Fibroblast of lung (primary cell): Measurements from ENCODE around the gene ENPP4.

ENCODE experiments used
- EZH2 ChIP-seq: IDR thresholded peaks from 2 replicates; pipeline ENCODE4 v1.5.1; 2012; ENCODE audit warnings: low read length, control low read depth, mild to moderate bottlenecking; ENCODE audit errors: missing control alignments
- TF ChIP-seq, protein P1 (sequence below), 2 donors: IDR thresholded peaks in 1 of 2; conservative IDR thresholded peaks in 1 of 2; 1 replicate in 1 of 2; 2 replicates in 1 of 2; pipeline ENCODE4 v1.5.1; 2011 to 2012; ENCODE audit warnings: low read length in 2 of 2, control low read depth in 1 of 2, inconsistent platforms in 1 of 2, low read depth in 1 of 2, mild to moderate bottlenecking in 1 of 2

GRCh38 chr6:46190889-46191288 lies 61.1 kb downstream of the ENPP4 start:
- TF ChIP-seq EZH2: no peak
- TF ChIP-seq, protein P1, sequence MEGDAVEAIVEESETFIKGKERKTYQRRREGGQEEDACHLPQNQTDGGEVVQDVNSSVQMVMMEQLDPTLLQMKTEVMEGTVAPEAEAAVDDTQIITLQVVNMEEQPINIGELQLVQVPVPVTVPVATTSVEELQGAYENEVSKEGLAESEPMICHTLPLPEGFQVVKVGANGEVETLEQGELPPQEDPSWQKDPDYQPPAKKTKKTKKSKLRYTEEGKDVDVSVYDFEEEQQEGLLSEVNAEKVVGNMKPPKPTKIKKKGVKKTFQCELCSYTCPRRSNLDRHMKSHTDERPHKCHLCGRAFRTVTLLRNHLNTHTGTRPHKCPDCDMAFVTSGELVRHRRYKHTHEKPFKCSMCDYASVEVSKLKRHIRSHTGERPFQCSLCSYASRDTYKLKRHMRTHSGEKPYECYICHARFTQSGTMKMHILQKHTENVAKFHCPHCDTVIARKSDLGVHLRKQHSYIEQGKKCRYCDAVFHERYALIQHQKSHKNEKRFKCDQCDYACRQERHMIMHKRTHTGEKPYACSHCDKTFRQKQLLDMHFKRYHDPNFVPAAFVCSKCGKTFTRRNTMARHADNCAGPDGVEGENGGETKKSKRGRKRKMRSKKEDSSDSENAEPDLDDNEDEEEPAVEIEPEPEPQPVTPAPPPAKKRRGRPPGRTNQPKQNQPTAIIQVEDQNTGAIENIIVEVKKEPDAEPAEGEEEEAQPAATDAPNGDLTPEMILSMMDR (conservative IDR thresholded peaks at IDR 0.05 in 1 of 2, IDR thresholded peaks at IDR 0.05 in 1 of 2; ENCODE audit: low read depth in 1 of 2, low read length in 2 of 2): no peak
